T1000 (cell line): ENCODE data around the gene GNPTAB.
"Not testable (repeated sequence)": the region's sequence is repeated elsewhere in the genome, so short reads cannot be mapped to it uniquely, and the experiment has no call there.

ENCODE experiments used
- DNase-seq: peaks from one replicate; lab custom pipeline; 2025; ENCODE audit warnings: mixed read lengths; lab: John Stamatoyannopoulos, UW

GNPTAB gene

GRCh38 chr12:101830367-101831325 lies at the start of gene GNPTAB:
Gene GNPTAB, minus strand, starts transcription at chr12:101830959. Its CDS starts 284 bp downstream, at chr12:101830675.
- peak; percentile 89 for DNase-seq

- DNase-seq, result no peak
These were observed 47.6 kb upstream of the GNPTAB start for GRCh38 chr12:101878243-101878821.

- no peak for DNase-seq
These were observed 47.1 kb upstream of the GNPTAB start for GRCh38 chr12:101877806-101878242.

DNA sequence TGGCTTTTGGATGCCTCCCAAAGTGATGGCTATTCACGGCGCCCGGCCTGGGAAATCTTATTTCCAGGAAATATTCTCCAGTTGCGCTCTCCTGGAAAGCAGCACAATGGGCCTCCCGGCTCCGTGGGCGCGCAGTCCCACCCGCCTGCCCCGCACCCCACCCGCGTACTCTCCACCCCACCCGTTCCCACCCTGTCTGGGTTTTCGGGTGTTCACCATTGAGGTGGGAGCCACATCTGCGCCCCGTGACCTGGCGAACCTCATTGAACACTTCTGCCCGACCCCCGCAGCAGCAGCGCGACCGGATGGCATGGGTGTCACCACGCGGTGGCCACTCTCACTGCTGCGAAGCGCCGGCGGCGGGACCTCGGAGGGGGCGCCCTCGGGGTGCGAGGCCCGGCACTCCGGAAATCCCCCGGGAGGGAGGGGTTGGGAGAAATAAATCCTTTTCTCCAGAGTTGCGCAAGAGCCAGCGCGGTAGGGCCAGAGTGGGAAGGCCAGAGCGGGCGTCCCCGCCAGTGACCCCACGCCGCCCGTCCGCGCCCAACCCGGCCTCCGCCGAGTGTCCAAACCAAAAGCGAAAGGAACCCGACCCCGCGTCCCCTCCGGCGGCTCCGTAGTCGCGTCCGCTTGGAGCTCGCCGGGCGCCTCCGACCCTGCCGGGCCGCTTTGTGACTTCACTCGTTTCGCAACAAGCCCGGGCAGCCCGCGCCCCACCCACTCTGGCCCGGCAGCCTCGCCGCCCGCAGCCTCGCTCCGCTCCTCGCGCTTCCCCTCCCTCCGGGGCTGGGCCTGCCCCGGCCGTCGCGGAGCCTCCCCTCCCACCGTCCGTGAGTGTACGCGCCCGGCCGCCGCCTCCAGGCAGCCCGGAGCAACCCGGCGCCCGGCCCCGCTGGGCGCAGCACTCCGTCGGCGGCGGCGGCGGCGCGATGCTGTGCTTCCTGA lies 46.4 kb upstream of the GNPTAB start, which contains the start of gene DRAM1:
TSS of gene DRAM1 (plus strand) at position 720 of the 945 bp plus-strand sequence. CDS start at position 930, 210 bp downstream.
- DNase-seq, result peak; percentile 77

DNA sequence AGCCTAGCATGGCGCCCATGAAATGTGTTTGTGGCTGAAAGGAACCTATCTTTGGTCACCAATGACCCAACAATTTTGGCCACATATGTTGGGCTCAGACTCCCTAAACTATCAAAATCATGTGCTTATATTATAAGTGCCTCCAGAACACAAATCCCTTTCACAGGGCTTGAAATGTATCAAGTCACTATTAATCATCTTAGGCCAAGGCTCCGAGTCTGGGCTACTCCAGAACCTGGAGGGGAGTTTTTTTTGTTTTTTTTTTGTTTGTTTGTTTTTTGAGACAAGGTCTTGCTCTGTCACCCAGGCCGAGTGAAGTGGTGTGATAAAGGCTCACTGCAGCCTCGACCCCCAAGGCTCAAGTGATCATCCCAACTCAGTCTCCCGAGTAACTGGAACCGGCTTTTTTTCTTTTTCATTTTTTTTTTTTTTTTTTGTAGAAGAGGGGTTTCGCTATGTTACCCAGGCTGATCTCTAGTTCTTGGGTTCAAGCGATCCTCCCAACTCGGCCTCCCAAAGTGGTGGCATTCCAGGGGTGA lies 45.6 kb upstream of the GNPTAB start:
- no peak for DNase-seq

GRCh38 chr12:101875162-101875561 lies 44.4 kb upstream of the GNPTAB start:
- no peak for DNase-seq

DNA sequence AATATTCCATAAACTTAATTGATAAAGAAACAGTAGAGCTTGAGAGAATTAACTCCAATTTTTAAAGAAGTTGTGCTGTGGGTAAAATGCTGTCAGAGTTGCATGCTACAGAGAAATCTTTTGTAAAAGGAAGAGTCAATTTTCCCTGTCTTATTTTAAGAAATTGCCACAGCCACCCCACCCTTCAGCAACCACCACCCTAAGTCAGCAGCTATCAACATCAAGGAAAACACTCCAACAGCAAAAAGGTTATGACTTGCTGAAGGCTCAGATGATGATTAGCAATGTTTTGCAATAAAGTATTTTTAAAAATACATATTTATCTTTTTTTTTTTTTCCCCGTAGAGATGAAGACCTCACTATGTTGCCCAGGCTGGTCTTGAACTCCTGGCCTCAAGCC lies 40.2 kb upstream of the GNPTAB start:
- DNase-seq, result no peak

GRCh38 chr12:101867619-101868018 lies 36.9 kb upstream of the GNPTAB start:
- DNase-seq, result not testable (repeated sequence)

DNA sequence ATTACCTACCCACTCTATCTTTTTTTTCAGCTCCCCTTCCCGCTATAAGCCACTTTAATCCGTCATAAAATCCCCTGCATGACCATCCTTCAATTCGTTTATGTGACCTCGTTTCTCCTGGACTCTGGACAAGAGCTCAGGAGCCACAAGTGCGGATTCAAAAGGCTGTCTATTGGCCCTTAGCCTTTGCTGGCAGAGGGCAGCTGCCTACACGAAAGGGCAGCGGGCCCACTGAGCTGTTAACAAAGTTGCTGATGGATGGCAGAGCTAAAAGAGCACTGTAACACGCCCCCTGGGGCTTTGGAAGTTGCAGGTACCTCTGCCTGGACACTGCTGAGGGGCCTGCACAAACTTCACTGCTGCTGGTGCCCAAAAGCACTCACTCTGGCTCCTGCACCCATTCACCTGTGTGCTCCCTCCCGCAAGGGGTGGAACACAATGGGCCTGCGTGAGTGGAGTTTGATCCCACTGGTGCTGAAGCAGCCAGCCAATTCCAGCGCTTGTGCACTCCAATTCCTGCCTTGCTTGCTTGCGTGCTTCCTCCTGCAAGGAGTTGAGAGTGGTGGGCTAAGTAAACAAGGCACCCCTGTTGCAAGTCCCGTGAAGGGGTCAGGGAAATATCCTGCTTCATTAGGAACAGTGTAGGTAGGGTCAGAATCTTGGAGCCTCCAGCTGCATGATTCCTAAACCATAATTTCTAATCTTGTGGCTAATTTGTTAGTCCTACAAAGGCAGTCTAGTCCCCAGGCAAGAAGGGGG lies 36.0 kb upstream of the GNPTAB start:
- DNase-seq, result no peak

GRCh38 chr12:101863981-101864380 lies 33.2 kb upstream of the GNPTAB start:
- no peak for DNase-seq

DNA sequence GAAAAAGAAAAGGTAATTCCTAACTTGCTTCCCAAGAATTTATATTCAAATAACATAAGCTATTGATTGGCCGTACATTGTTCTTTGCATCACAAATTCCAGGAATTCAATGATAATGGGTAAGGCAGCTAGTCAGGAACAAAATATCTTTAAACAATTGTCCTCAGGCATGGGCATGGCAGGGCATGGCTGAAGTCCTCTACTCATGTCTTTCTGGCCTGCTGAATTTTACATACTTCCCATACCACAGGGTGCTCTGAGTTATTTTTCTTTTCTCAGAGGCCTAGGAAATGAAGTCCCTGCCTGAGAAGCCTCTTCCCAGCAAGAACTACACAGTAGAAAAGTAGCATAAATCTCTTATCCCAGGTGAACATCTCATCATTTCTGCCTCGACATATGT lies 31.5 kb upstream of the GNPTAB start:
- no peak for DNase-seq

- not testable (repeated sequence) for DNase-seq
These were observed 30.9 kb upstream of the GNPTAB start for GRCh38 chr12:101861688-101862087.

DNA sequence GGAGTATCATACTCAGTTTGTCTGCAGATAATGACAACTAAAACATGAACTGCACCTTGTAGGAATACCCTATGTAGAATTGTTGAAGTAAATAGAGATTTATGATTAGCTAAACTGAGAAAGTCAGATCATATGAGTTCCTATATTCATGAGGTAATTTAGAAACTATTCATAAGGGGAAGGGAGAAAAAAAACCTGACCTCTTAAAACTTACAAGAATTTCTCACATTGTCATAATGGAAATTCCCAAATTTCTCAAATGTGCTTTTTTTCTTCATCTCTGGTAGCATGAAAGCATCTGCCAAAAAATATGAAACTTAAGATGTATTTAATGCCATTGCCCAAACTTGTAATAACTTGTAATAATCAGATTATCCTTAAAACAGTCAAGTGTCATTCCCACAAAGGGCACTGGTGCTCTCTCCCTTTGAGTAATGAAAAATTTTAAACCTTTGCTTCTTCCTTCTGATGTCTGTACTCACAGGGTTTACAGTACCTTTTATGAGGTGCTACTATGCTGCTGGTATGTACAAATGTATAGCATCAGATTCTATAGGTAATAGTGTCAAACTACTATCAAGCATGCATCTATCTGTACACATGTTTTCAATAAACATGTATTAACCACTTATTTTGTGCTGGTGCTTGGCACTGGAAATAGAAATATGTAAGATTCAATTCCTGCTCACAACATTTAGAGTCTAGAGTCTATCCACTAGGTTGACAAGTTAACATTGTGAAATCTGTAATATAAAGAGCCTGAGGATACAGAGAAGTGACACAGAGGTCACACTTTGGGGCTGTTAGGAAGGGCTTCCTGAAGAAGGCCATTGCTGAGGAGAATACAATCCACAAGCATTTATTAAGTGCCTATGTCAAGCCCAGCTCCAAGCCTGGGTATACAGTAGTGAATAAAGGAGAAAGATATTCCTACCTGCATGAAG lies 29.2 kb upstream of the GNPTAB start:
- DNase-seq, result no peak

DNA sequence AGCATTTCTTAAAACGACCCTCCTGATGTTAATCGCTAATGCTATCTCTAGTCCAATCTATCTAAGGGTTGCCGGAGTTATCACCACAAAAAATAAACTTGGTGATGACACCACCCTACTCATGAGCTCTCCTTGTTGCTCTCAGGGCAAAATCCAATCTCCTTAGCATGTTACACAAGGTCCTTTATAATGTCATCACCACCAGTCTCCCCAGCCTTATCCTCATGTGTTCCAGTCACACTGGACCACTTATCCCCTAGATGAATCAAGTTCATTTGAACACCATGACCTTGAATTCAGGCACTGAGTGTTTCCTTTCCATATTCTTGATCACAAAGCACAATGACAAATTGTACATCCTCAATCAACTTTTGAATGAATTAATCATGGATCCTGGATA lies 27.6 kb upstream of the GNPTAB start:
- DNase-seq, result no peak

GRCh38 chr12:101857043-101857558 lies 26.3 kb upstream of the GNPTAB start:
- no peak for DNase-seq

DNA sequence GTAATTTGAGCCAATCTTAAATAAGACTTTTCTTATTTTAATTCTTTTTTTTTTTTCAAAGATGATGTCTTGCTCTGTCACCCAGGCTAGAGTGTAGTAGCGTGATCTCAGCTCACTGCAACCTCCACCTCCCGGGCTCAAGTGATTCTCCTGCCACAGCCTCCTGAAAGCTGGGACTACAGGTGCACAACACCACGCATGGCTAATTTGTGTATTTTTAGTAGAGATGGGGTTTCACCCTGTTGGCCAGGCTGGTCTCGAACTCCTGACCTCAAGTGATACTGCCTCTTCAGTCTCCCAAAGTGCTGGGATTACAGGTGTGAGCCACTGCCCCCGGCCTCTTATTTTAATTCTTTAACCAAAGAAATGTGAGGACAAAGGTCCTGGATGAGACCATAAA lies 25.9 kb upstream of the GNPTAB start:
- not testable (repeated sequence) for DNase-seq

GRCh38 chr12:101855976-101856375 lies 25.2 kb upstream of the GNPTAB start:
- no peak for DNase-seq

DNA sequence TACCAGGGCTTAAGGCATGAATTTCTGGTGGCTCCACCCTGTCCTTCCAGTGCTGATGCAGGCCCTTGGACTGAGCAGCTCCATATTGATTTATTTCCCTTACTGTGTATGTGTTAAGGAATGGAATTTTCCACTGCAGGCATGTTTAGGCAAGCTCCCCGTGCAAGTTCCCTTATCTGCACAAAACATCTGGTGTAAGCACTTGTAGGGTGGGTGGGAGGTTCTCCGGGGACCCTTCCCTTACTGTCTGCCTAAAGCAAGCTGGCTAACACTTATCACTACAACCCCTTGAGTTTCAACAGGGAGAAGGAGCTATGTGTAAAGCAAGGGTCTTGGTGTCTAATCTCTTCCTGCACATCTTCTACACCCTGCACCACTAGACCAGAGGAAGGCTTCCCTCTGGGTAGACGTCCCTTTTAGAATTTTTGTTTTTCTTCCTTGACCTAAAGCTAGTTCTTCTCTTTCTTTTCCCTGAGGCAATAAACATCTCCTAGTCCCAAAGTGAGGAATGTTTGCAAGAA lies 24.7 kb upstream of the GNPTAB start:
- DNase-seq, result no peak

GRCh38 chr12:101854747-101855146 lies 24.0 kb upstream of the GNPTAB start:
- DNase-seq, result no peak
